NCI-H1092 (cell line): Measurements from ENCODE around the gene SPATA16.
A peak's percentile ranks its signal among the peaks of the same experiment; 100 is the strongest.
"Not testable (repeated sequence)": the region's sequence is repeated elsewhere in the genome, so short reads cannot be mapped to it uniquely, and the experiment has no call there.

ENCODE experiments used
- DNase-seq: peaks from one replicate; lab custom pipeline; 2025; lab: John Stamatoyannopoulos, UW

SPATA16 gene

GRCh38 chr3:172876297-172876696 is 264.7 kb downstream of the SPATA16 start:
- DNase-seq, result no peak

- no peak for DNase-seq
These were observed 266.0 kb downstream of the SPATA16 start for GRCh38 chr3:172875039-172875438.

GRCh38 chr3:172869784-172870518 is 271.1 kb downstream of the SPATA16 start:
- no peak for DNase-seq

DNA sequence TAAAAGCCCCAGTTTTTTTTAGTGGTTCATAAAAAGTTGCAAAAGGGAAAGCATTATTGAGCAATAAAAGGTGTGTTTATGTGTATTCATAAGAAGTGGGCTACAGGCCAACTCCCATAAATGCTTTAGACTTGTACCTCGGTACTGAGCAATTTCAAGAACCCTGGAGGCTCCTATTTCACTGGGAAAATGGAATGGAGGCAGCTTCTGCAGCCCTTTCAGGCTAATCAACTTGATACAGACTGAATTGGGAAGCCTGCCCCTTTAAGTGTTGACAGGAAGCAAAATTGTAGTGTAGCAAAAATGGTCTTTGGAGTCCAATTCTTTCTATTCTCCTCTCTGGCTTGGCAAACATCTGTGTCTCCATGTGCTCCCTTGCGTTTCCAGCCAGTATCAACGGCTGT is 271.7 kb downstream of the SPATA16 start:
- peak; percentile 41 for DNase-seq

DNA sequence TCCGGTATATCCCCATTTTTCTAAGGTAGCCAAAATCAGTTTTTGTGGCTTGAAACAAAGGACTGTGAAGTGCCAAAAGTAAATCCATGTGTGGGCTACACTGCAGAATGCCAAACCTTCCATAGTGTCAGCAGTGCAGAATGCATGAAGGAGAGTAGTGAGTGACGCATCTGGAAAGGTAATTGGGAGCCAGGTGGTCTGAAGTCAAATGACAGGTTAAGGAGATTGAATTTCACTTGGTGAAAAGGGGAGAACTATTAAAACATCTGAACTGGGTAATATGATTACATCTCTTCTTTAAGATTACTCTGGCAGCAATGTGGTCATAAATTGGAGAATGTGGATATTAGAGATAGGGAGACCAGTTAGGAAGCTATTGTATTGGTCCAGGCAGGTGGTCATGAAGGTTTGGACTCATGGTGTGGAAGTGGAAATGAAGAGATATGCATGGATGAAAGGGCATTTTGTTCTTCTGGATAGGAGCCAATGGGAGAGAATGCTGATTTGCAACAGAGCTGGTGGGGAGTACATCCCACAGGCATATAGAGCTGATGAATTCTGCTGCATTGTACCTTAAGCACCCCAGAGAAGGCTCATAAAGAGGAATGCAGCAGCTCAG is 272.3 kb downstream of the SPATA16 start:
- peak; percentile 25 for DNase-seq

DNA sequence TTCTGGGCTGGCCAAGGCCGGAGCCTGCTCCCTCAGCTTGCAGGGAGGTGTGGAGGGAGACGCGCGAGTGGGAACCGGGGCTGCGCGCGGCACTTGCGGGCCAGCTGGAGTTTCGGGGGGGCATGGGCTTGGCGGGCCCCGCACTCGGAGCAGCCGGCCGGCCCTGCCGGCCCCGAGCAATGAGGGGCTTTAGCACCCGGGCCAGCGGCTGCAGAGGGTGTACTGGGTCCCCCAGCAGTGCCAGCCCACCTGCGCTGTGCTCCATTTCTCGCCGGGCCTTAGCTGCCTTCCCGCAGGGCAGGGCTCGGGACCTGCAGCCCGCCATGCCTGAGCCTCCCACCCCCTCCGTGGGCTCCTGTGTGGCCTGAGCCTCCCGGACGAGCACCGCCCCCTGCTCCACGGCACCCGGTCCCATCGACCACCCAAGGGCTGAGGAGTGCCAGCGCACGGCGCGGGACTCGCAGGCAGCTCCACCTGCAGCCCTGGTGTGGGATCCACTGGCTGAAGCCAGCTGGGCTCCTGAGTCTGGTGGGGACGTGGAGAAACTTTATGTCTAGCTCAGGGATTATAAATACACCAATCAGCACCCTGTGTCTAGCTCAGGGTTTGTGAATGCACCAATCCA is 274.2 kb downstream of the SPATA16 start:
- DNase-seq, result not testable (repeated sequence)

DNA sequence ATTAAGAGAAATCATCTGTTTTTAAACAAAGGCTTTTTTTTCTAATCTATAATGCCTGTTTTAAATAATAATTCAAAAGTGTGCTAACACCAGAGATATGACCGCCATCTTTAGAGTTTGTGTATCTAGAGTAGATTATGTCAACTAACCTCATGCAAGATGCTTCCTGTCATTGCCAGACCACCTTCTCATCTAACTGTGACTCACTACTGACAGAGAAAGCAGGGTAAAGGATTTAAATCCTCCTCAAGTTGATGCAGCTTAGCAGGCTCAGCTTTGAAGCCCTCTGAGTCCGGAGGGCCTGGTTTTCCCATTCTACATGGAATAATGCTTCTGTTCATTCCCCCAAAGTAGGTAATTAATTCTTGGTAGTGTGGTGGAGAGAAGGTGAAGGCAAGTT is 282.0 kb downstream of the SPATA16 start:
- DNase-seq, result no peak

DNA sequence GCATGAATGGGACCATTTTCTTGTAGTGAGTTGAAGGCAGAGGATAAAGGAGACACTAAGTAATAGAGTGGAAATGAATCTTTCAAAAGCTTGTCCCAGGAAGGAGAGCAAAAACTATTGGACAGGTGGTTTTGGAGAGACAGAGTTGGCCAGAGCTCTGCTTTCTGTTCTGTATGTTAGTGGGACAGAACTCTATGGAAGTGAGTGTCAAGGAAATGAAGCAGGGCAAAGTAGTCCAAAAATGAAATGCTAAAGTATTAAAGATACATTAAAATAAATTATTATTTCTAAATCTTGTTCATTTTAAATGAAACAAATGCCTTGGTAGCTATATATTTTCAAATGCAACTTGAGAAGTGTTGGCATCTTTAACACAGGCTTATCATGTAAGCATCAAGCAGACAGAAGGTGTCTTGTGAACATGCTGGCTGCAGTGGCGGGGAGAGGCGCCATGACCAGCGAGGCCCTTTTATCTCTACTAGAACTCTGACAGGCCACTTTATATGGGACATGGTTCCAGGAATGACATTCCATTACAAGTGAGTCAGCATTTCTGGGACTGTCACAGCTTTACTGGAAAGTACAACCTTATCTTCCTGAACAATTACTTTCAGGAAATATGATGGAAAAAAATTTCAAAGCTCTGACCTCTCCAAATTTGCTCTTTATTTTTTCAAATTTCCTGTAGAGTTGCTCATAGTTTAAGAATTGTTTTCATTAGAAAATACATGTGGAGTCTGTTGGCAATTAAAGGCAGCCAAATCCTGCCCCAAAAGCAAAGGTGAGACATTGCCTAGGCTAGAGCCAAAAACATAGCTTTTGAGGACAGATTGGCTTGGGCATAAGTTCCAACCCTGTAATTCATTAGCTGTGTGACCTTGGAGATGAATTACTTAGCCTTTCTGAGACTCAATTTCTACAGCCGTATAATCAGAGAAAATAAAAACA is 284.0 kb downstream of the SPATA16 start:
- DNase-seq, result no peak

GRCh38 chr3:172855037-172855436 is 286.0 kb downstream of the SPATA16 start:
- no peak for DNase-seq

DNA sequence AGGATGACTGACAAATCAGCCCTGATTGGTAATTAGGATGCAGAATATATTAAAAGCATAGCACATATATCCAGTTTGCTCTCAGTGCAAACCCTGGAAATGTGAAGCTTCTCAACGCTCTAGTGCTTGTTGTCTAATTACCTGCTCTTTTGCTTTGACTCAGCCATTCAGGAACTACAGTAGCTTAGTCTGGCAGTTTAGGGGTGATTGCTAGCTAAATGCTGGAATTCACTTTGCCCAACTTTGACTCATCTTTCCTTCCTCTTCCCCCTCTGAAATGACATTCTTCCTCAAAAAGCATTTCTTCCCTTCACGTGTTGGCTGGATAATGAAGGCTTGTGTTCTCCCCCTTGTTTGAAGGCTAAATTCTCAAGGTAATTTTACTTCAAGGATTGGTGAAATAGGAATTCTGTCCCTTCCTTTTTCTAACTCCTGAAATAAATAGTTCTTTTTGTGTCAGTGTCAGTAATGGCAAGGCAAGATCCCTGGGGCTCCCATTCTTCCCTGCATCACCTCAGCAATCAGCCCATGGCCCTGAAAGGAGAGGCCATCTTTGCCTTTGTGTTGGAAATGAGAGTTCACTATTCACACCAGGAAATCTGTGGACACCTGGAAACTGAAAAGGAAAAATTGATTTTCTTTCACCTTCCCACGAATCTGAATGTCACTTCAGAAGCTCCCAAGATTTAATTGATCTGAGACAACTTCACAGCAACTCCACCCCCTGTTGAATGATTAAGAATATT is 286.9 kb downstream of the SPATA16 start:
- no peak for DNase-seq

DNA sequence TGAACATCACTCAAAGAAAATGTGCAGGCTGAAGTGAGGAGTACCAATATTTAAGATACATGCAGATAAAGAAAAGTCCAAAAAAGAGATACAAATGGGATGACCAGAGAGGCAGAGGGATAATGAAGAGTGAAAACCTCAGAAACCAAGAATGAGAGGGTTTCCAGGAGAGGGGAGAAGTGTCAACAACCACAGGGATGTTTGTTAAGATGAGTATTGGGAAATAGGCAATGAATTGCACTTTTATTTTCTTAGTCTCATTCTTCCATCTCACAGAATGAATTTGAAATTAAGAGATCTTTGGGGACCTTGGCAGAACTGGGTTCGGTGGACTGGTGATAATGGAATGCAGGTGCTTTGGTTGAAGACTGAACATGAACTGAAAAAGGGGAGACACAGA is 288.0 kb downstream of the SPATA16 start:
- no peak for DNase-seq

DNA sequence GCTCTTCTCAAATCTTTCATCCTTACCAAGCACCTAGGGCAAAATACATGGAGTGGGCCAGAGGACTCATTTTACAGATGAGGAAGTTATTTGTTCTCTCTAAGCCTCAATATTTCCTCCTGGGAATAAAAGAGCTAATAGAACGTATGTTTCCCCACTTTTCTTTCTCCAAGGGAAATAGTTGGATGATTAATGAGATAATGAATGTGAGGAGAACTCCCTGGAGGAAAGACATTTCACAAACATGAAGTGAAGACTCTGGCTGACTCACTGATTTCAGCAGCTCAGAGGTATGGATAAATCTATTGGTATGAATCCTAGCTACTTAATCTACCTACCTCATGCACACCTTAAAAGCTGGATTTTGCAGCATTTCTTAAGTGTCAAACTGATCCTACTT is 292.1 kb downstream of the SPATA16 start:
- no peak for DNase-seq

DNA sequence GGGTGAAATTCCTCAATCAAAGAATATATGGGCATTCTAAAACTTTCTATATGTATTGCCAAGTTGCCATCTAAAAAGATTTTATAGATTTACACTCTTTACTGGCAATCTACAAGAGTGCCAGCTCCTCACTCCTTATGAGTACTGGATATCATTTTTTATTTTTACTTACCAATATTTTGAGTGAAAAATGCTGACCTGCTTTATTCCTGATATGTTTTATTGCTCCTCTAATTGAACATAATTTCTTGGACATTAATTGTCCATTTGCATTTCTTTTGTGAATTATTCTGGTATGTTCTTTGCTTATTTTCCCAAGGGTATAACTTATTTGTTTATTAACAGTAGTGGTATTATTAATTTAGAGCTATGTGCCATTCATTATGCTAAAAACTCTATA is 293.7 kb downstream of the SPATA16 start:
- DNase-seq, result no peak

- DNase-seq, result no peak
These were observed 294.3 kb downstream of the SPATA16 start for GRCh38 chr3:172846706-172847105.

GRCh38 chr3:172846103-172846561 is 294.9 kb downstream of the SPATA16 start:
- DNase-seq, result no peak

DNA sequence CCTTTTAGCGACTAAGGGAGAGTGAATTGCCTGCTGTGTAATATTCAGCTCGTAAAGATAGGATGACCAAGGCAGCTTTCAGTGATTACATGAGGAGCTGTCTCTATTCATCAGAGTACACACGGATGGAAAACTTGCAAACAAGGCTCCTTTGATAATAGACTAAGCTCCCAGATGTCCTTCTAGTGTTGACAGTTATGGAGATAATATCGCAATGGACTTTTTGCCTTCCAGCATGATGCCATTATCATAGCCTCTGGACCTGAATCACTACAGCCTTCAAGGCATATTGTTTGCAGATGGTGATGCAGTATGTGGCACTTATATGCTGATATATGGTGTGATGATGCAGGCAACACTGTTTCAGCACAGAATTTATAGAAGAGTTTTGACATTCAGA is 296.6 kb downstream of the SPATA16 start:
- no peak for DNase-seq

DNA sequence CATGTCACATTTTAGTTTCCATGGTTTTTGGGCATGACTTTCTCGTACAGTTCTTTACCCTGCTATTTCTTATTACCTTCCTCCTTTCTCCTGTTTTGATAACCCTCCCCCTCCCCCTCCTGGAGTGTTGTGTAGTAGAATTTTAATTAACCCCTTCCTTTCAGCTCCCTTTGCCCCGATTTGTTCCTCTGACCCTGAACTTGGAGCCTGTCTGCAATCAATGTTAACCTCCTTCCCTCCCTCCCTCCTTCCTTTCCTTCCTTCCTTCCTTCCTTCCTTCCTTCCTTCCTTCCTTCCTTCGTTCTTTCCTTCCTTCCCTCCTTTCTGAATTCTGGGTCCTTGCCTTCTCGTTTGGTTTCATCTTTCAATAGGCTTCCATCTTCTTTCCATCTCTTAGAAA is 300.1 kb downstream of the SPATA16 start:
- DNase-seq, result no peak

DNA sequence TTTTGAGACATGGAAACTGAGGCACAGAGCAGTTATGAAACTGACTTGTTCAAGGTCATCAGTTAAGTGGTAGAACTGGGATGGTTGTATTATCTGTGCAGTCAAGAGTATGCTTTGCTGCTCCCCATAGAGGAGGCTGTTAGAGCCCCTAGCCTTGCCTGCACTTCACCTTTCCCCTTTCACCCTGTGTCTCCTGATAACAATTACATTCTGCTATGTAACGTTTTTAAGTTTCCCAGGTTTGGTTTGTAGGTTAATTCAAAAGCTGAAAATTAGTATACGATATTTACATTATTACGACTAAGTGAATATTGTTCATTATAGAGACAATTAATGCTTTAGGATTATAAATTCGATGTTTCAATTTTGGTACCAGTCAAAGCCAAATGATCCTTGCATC is 300.6 kb downstream of the SPATA16 start:
- DNase-seq, result no peak

GRCh38 chr3:172839679-172840078 is 301.4 kb downstream of the SPATA16 start:
- no peak for DNase-seq
